Colonic mucosa (tissue), 4 donors: Measurements from ENCODE around the gene ALKBH4. TPM values are rescaled to one million over a fixed set of nuclear protein-coding genes. Genes with fewer than 3 reads are reported as not detected.
"Not testable (repeated sequence)": the region's sequence is repeated elsewhere in the genome, so short reads cannot be mapped to it uniquely, and the experiment has no call there.

Source experiments
- DNase-seq: peaks from one replicate; pipeline ENCODE4 v3.0.0-alpha.2; 2020
- H3K27ac ChIP-seq: fragments of 200-600 bp; one replicate; pipeline ENCODE4 v1.8.0; 2021
- H3K27me3 ChIP-seq: fragments of 200-600 bp; one replicate; pipeline ENCODE4 v1.8.0; 2021
- H3K36me3 ChIP-seq: fragments of 200-600 bp; one replicate; pipeline ENCODE4 v1.8.0; 2021
- H3K4me1 ChIP-seq: fragments of 200-600 bp; one replicate; pipeline ENCODE4 v1.8.0; 2021; ENCODE audit warnings: mild to moderate bottlenecking
- H3K4me3 ChIP-seq: fragments of 200-600 bp; one replicate; pipeline ENCODE4 v1.8.0; 2021
- H3K9ac ChIP-seq, 2 donors: one replicate each; pipeline ENCODE4 v1.7.0; 2013; ENCODE audit warnings: control low read depth in 2 of 2, low read depth in 2 of 2, low read length in 2 of 2
- H3K9me3 ChIP-seq: fragments of 200-600 bp; one replicate; pipeline ENCODE4 v1.8.0; 2021
- CTCF ChIP-seq: fragments of 200-600 bp; IDR thresholded peaks from one replicate; pipeline ENCODE4 v1.8.0; 2022; ENCODE audit warnings: antibody characterized with exemption, mild to moderate bottlenecking
- intact Hi-C: fragments of 100-400 bp; cut with DNase I; formaldehyde crosslinking; loops from one replicate; pipeline ENCODE4 v1.14.1; 2022
- total RNA-seq, 2 donors: library from RNA; stranded (reverse); fragmentation: NEBNext Ultra II Directional in 1 of 2; extraction: Animal tissue kit (Norgen Biotek cat#: 25700) in 1 of 2; gene quantifications; one replicate each; pipeline ENCODE4 v1.2.1, GENCODE V29; 2021
- donor health status: healthy.
- donor health status: DM: no; HTN: no; CAD: no.
- donor health status: DM: no; HTN: no; CAD: no.

Gene ALKBH4
- total RNA-seq, 2 donors from 2014 or later: 9.7 to 14.1 TPM

- H3K4me3 ChIP-seq: no peak overlapping the region
- no peak overlapping the region for H3K27ac ChIP-seq
- intact Hi-C loops: no loop called here
- no peaks in the 10 kb centered on the region for H3K4me1 ChIP-seq
- TF ChIP-seq CTCF: no peak
- DNase-seq: no peak
- no peaks in the 10 kb centered on the region for H3K36me3 ChIP-seq
- no peaks in the 10 kb centered on the region for H3K27me3 ChIP-seq
- no peaks in the 10 kb centered on the region for H3K9me3 ChIP-seq
- no peak overlapping the region for H3K9ac ChIP-seq
Observed at GRCh38 chr7:102455596-102455995, 9.1 kb downstream of the ALKBH4 start.

- H3K27ac ChIP-seq, H3K4me3 ChIP-seq, H3K9ac ChIP-seq, intact Hi-C loops, H3K9me3 ChIP-seq, H3K27me3 ChIP-seq, DNase-seq, H3K36me3 ChIP-seq, H3K4me1 ChIP-seq: not testable (repeated sequence)
Observed at GRCh38 chr7:102454932-102455331, 9.7 kb downstream of the ALKBH4 start.

GRCh38 chr7:102454468-102454867 is 10.2 kb downstream of the ALKBH4 start:
- no peak for DNase-seq
- H3K36me3 ChIP-seq: no peaks in the 10 kb centered on the region
- TF ChIP-seq CTCF: no peak
- intact Hi-C loops: no loop called here
- no peak overlapping the region for H3K9ac ChIP-seq
- H3K27ac ChIP-seq: no peak overlapping the region
- no peaks in the 10 kb centered on the region for H3K4me1 ChIP-seq
- H3K9me3 ChIP-seq: no peaks in the 10 kb centered on the region
- H3K4me3 ChIP-seq: no peak overlapping the region
- H3K27me3 ChIP-seq: no peaks in the 10 kb centered on the region

- no peaks in the 10 kb centered on the region for H3K27me3 ChIP-seq
- TF ChIP-seq CTCF: no peak
- H3K27ac ChIP-seq: no peak overlapping the region
- intact Hi-C loops: no loop called here
- no peak for DNase-seq
- H3K4me3 ChIP-seq: no peak overlapping the region
- no peak overlapping the region for H3K9ac ChIP-seq
- no peaks in the 10 kb centered on the region for H3K9me3 ChIP-seq
- no peaks in the 10 kb centered on the region for H3K4me1 ChIP-seq
- no peaks in the 10 kb centered on the region for H3K36me3 ChIP-seq
Observed at GRCh38 chr7:102453319-102453718, 11.3 kb downstream of the ALKBH4 start.

GRCh38 chr7:102452451-102452850 is 12.2 kb downstream of the ALKBH4 start:
- H3K4me1 ChIP-seq: no peaks in the 10 kb centered on the region
- H3K4me3 ChIP-seq: no peak overlapping the region
- no peak overlapping the region for H3K9ac ChIP-seq
- H3K27ac ChIP-seq: no peak overlapping the region
- H3K27me3 ChIP-seq: no peaks in the 10 kb centered on the region
- intact Hi-C loops: no loop called here
- no peak for DNase-seq
- no peaks in the 10 kb centered on the region for H3K36me3 ChIP-seq
- H3K9me3 ChIP-seq: no peaks in the 10 kb centered on the region
- no peak for TF ChIP-seq CTCF

- Histone ChIP-seq H3K27me3 (no peaks in the 10 kb centered on the region), H3K36me3 (no peaks in the 10 kb centered on the region), H3K4me1 (no peaks in the 10 kb centered on the region), H3K9me3 (no peaks in the 10 kb centered on the region), H3K4me3 (no peak overlapping the region), H3K27ac (no peak overlapping the region), H3K9ac (no peak overlapping the region)
- no peak for TF ChIP-seq CTCF
- DNase-seq: no peak
- intact Hi-C loops: no loop called here
Observed at GRCh38 chr7:102451371-102452054, 13.2 kb downstream of the ALKBH4 start.
